ENCODE data around the gene ATXN1. TPM values are rescaled to one million over a fixed set of nuclear protein-coding genes. Genes with fewer than 3 reads are reported as not detected.
"Not testable (repeated sequence)": the region's sequence is repeated elsewhere in the genome, so short reads cannot be mapped to it uniquely, and the experiment has no call there.

Gene ATXN1
- total RNA-seq, 2 donors from 2014 or later: 121 to 135 TPM

GRCh38 chr6:16630026-16630643 is 131.1 kb downstream of the ATXN1 start:
- H3K27ac Mint-ChIP-seq: no peak overlapping the region
- H3K9me3 ChIP-seq (ENCODE audit: control insufficient read depth, low read length, poor library complexity, severe bottlenecking): no peaks in the 10 kb centered on the region
- ATAC-seq (no peak), DNase-seq (no peak)
- H3K36me3 Mint-ChIP-seq (ENCODE audit: low read depth): peaks cover 2% of the 10 kb centered on the region
- H3K27me3 Mint-ChIP-seq: no peaks in the 10 kb centered on the region
- H3K4me3 Mint-ChIP-seq: no peak overlapping the region
- H3K4me1 Mint-ChIP-seq: peaks cover 29% of the 10 kb centered on the region

DNA sequence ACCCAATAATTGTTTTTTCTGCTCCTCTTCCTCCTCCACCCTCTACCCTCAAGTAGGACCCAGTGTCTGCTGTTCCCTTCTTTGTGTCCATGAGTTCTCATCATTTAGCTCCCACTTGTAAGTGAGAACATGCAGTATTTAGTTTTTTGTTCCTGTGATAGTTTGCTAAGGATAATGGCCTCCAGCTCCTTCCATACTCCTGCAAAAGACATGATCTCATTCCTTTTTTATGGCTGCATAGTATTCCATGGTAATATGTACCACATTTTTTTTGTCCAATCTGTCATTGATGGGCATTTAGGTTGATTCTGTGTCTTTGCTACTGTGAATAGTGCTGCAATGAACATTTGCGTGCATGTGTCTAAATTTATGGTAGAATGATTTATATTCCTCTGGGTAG is 132.7 kb downstream of the ATXN1 start:
- not testable (repeated sequence) for H3K27ac Mint-ChIP-seq, H3K27me3 Mint-ChIP-seq

DNA sequence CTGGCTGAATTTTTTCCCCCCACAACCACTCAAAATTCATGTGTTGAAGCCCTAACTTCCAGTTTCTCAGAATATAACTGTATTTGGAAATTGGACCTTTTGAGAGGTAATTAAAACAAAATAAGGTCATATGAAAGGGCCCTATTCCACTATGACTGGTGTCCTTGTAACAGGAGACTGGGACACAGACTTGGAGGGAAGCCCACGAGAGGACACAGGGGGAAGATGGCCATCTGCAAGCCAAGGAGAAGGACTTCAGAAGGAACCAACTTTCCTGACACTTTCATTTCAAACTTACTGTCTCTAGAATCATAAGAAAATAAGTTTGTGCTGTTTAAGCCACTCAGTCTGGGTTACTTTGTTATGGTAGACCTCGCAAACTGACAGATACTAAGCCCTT is 134.6 kb downstream of the ATXN1 start:
- ATAC-seq (no peak), DNase-seq (no peak)
- peaks cover 9% of the 10 kb centered on the region for H3K4me1 Mint-ChIP-seq
- no peak overlapping the region for H3K4me3 Mint-ChIP-seq
- H3K27ac Mint-ChIP-seq: peak overlapping the region; percentile 6
- H3K9me3 ChIP-seq (ENCODE audit: control insufficient read depth, low read length, poor library complexity, severe bottlenecking): no peaks in the 10 kb centered on the region
- H3K36me3 Mint-ChIP-seq (ENCODE audit: low read depth): peaks cover 2% of the 10 kb centered on the region
- H3K27me3 Mint-ChIP-seq: no peaks in the 10 kb centered on the region

More for the DNA sequence above, 132.7 kb downstream of the ATXN1 start:
- not testable (repeated sequence) for H3K9me3 ChIP-seq (ENCODE audit: control insufficient read depth, low read length, poor library complexity, severe bottlenecking); DNase-seq; H3K36me3 Mint-ChIP-seq (ENCODE audit: low read depth); ATAC-seq; H3K4me3 Mint-ChIP-seq
- H3K4me1 Mint-ChIP-seq: peaks cover 17% of the 10 kb centered on the region

DNA sequence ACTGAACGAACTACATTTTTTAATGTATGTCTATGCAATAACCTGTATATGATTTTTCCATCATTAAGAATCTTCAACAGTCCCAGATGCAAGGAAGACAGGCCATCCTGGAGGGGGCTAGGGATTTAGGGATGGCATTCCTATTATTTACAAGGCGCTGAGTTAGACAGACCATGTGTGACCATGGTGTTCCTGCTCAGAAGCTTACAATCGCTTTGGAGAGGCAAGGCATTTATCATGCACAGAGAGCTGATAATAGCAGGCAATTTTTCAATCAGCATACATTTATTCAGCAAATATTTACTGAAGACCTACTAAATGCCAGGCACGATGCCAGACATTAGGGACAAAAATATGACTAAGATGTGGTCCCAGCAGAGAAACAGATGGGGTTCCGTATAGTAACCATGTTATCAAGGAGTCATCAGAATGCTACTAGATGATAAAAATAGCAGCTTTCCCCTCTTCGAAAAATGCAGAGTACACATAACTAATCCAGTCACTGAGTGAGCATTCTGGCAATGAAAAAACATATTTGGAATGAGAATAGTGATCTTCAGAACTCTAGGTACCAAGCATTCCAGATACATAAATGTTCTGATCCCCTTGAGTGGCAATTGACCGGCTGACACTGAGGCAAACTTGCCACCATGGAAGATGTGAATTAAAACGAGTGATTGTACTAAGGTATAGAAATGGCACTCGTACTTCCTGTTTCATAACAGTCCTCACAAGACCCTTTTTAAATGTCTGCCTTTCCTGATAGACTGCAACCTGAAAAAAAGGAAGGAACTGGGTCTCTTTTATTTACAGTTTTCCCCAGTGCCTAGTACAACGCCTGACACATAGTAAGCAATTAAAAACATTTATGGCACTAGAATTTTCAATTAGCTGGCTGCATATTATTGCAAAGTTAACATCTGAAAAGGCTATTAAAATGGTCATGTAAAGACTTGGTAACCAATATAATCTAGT is 135.7 kb downstream of the ATXN1 start:
- H3K27ac Mint-ChIP-seq: no peak overlapping the region
- peaks cover 2% of the 10 kb centered on the region for H3K36me3 Mint-ChIP-seq (ENCODE audit: low read depth)
- H3K27me3 Mint-ChIP-seq: no peaks in the 10 kb centered on the region
- H3K4me3 Mint-ChIP-seq: no peak overlapping the region
- H3K9me3 ChIP-seq (ENCODE audit: control insufficient read depth, low read length, poor library complexity, severe bottlenecking): no peaks in the 10 kb centered on the region
- peaks cover 8% of the 10 kb centered on the region for H3K4me1 Mint-ChIP-seq
- ATAC-seq: no peak
- no peak for DNase-seq

- no peak overlapping the region for H3K27ac Mint-ChIP-seq
- peaks cover 15% of the 10 kb centered on the region for H3K4me1 Mint-ChIP-seq
- no peak for ATAC-seq
Measured at GRCh38 chr6:16624636-16625290, 136.5 kb downstream of the ATXN1 start.

GRCh38 chr6:16623731-16624130 is 137.5 kb downstream of the ATXN1 start:
- H3K27ac Mint-ChIP-seq: peak overlapping the region; percentile 3
- H3K4me1 Mint-ChIP-seq: peaks cover 21% of the 10 kb centered on the region
- DNase-seq (no peak), ATAC-seq (no peak)
- no peak overlapping the region for H3K4me3 Mint-ChIP-seq
- no peaks in the 10 kb centered on the region for H3K27me3 Mint-ChIP-seq
- H3K9me3 ChIP-seq (ENCODE audit: control insufficient read depth, low read length, poor library complexity, severe bottlenecking): no peaks in the 10 kb centered on the region
- peaks cover 2% of the 10 kb centered on the region for H3K36me3 Mint-ChIP-seq (ENCODE audit: low read depth)

More at GRCh38 chr6:16624636-16625290, 136.5 kb downstream of the ATXN1 start:
- peaks cover 2% of the 10 kb centered on the region for H3K36me3 Mint-ChIP-seq (ENCODE audit: low read depth)
- H3K27me3 Mint-ChIP-seq: no peaks in the 10 kb centered on the region
- DNase-seq: no peak
- no peak overlapping the region for H3K4me3 Mint-ChIP-seq
- no peaks in the 10 kb centered on the region for H3K9me3 ChIP-seq (ENCODE audit: control insufficient read depth, low read length, poor library complexity, severe bottlenecking)

DNA sequence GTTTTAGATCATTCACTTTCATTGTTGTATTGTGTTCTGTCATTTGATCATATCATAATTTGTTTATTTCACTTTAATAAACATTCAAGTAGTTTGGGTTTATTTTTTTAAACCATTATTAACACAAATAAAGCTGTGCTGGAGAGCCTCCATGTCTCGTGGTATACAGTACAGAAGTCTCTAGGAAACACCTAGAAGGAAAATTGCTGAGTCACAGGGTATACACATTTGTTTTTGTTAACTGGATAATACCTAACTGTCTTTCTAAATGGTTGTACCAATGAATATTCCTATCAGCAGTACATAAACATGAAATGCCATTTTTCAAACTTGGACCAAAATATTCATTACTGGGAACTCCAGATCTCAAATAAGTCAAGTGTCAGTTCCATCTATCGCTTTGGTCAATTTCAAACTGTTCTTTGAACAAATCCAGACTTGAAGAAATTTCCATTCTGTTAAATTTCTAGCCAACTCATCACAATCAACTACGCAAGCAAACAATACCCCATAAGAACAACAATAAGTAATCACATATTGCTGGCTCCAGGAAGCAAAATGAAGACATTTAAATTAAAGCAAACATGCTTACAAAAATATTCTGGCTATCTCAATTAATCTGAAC is 138.1 kb downstream of the ATXN1 start:
- no peaks in the 10 kb centered on the region for H3K9me3 ChIP-seq (ENCODE audit: control insufficient read depth, low read length, poor library complexity, severe bottlenecking)
- peaks cover 21% of the 10 kb centered on the region for H3K4me1 Mint-ChIP-seq
- peak overlapping the region; percentile 3 for H3K27ac Mint-ChIP-seq
- no peaks in the 10 kb centered on the region for H3K27me3 Mint-ChIP-seq
- no peak for ATAC-seq
- no peak overlapping the region for H3K4me3 Mint-ChIP-seq
- H3K36me3 Mint-ChIP-seq (ENCODE audit: low read depth): peaks cover 2% of the 10 kb centered on the region
- no peak for DNase-seq

GRCh38 chr6:16622193-16622592 is 139.1 kb downstream of the ATXN1 start:
- H3K4me1 Mint-ChIP-seq: peaks cover 22% of the 10 kb centered on the region
- DNase-seq: no peak

DNA sequence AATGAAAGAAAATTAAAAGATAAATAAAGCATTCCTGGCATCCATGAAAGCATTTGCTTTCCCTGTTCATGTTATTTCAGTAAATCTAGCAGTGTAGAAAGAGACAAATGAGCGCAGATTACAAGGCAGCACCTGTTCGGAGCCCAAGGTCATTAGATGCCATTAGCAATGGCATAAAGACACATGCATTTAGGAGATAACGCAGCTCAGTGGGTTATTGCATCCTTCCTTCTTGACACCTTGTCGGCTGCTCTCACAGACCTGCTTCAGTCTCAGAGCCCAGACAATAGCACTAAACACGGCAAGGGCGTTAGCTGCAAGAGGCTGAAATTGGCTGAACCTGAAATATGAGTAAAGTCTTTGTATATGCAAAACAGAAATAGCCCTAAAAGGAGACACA is 140.3 kb downstream of the ATXN1 start:
- ATAC-seq: no peak
- Mint-ChIP-seq H3K4me3 (no peak overlapping the region), H3K36me3 (ENCODE audit: low read depth) (no peaks in the 10 kb centered on the region), H3K27me3 (no peaks in the 10 kb centered on the region), H3K27ac (peak overlapping the region; percentile 70), H3K4me1 (peaks cover 19% of the 10 kb centered on the region)
- no peaks in the 10 kb centered on the region for H3K9me3 ChIP-seq (ENCODE audit: control insufficient read depth, low read length, poor library complexity, severe bottlenecking)
- no peak for DNase-seq

More at GRCh38 chr6:16622193-16622592, 139.1 kb downstream of the ATXN1 start:
- peak overlapping the region; percentile 49 for H3K27ac Mint-ChIP-seq
- peak overlapping the region; percentile 54 for H3K4me3 Mint-ChIP-seq
- no peaks in the 10 kb centered on the region for H3K27me3 Mint-ChIP-seq
- no peaks in the 10 kb centered on the region for H3K36me3 Mint-ChIP-seq (ENCODE audit: low read depth)
- ATAC-seq: no peak
- no peaks in the 10 kb centered on the region for H3K9me3 ChIP-seq (ENCODE audit: control insufficient read depth, low read length, poor library complexity, severe bottlenecking)

- ATAC-seq: peak; percentile 60
Measured at GRCh38 chr6:16619777-16620176, 141.5 kb downstream of the ATXN1 start.

DNA sequence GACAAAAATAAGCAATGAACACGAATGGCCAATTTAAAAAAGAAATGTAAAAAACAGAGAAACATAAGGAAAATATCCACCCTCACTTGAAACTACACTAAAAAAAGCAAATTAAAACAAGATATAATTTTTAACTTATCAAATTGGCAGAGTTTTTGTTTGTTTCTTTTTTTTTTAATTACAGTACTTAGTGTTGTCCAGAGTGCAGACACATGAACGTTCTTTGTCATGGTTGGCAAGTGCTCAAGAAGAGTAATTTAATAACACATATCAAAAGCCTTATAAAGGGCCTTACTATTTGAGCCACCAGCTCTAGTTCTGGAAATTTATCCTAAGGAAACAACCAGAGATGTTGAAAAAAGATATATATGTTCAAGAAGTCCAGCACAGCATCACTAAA is 142.3 kb downstream of the ATXN1 start:
- Mint-ChIP-seq H3K4me3 (no peak overlapping the region), H3K27ac (peak overlapping the region; percentile 70), H3K27me3 (no peaks in the 10 kb centered on the region)

More at GRCh38 chr6:16619777-16620176, 141.5 kb downstream of the ATXN1 start:
- Mint-ChIP-seq H3K4me3 (peak overlapping the region; percentile 68), H3K4me1 (peaks cover 19% of the 10 kb centered on the region), H3K36me3 (ENCODE audit: low read depth) (no peaks in the 10 kb centered on the region), H3K27me3 (no peaks in the 10 kb centered on the region), H3K27ac (peak overlapping the region; percentile 70)
- no peak for DNase-seq
- no peaks in the 10 kb centered on the region for H3K9me3 ChIP-seq (ENCODE audit: control insufficient read depth, low read length, poor library complexity, severe bottlenecking)

DNA sequence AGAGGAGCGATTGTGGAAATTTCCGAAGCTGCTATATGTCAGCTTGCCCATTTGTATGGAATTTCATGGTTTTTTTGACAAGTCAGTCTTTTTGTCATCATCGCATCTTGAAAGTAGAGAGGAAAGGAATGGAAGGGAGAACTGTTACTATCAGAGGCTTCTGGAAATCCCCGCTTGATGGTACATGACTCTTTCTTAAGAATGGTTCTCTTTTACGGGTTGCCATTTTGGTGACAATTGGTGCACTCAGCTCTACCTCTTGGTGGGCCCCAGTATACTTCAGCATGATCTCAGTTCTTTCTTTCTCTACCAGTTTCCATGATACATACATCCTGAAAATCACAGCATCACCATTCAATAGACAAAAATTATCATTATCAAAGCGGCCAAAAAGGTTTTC is 146.0 kb downstream of the ATXN1 start:
- H3K4me1 Mint-ChIP-seq: peaks cover 12% of the 10 kb centered on the region
- not testable (repeated sequence) for H3K27ac Mint-ChIP-seq; DNase-seq; H3K9me3 ChIP-seq (ENCODE audit: control insufficient read depth, low read length, poor library complexity, severe bottlenecking); H3K27me3 Mint-ChIP-seq; H3K36me3 Mint-ChIP-seq (ENCODE audit: low read depth); ATAC-seq; H3K4me3 Mint-ChIP-seq

More for the DNA sequence above, 142.3 kb downstream of the ATXN1 start:
- no peak for ATAC-seq
- Mint-ChIP-seq H3K36me3 (ENCODE audit: low read depth) (no peaks in the 10 kb centered on the region), H3K4me1 (peaks cover 19% of the 10 kb centered on the region)
- no peak for DNase-seq
- H3K9me3 ChIP-seq (ENCODE audit: control insufficient read depth, low read length, poor library complexity, severe bottlenecking): no peaks in the 10 kb centered on the region

- H3K27ac Mint-ChIP-seq; ATAC-seq; H3K4me1 Mint-ChIP-seq; H3K36me3 Mint-ChIP-seq (ENCODE audit: low read depth); H3K4me3 Mint-ChIP-seq; DNase-seq; H3K9me3 ChIP-seq (ENCODE audit: control insufficient read depth, low read length, poor library complexity, severe bottlenecking); H3K27me3 Mint-ChIP-seq: not testable (repeated sequence)
Measured at GRCh38 chr6:16614143-16614542, 147.1 kb downstream of the ATXN1 start.
